Measurements from ENCODE around the gene NBDY. TPM values are rescaled to one million over a fixed set of nuclear protein-coding genes. Genes with fewer than 3 reads are reported as not detected.

NBDY gene
- polyA plus RNA-seq, 1 donor (not counting 4 experiments of a cell fraction or from before 2014, with no cell fraction given): 41.1 TPM

DNA sequence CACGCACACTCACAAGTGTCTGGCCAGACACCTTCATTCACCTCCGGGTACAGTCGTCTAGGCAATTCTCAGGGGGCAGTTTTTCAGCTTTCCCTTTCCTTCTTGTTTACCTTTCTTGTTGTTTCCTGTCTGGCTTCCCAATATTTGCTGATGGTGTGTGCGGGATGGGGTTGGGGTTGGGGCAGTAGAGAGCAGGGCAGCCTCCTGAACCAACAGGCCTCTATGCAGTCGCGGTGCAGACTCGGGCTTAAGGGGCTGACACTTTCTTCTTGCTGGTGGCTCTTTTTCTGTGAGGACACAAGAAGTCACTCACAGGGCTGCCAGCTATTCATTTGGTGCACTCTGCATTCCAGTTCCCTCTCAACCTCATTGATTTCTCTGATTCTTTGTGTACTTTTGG is 56.4 kb downstream of the NBDY start:
- H4K20me1 ChIP-seq (ENCODE audit: control insufficient read depth, extremely low read depth, insufficient read depth, low read length): no peaks in the 10 kb centered on the region
- H3K4me3 ChIP-seq (ENCODE audit: control insufficient read depth in 2 of 3, extremely low read depth in 1 of 3, insufficient read depth in 2 of 3, low read depth in 1 of 3, low read length in 3 of 3): no peak overlapping the region
- FAIRE-seq (no peak), DNase-seq (ENCODE audit: low read depth, low spot score) (no peak)
- H3K9me1 ChIP-seq (ENCODE audit: control insufficient read depth, extremely low read depth, insufficient read depth, low read length): no peaks in the 10 kb centered on the region
- no peaks in the 10 kb centered on the region for H3K27me3 ChIP-seq (ENCODE audit: control insufficient read depth, extremely low read depth, insufficient read depth, low read length)
- no peak overlapping the region for H3K4me2 ChIP-seq (ENCODE audit: control insufficient read depth, extremely low read depth, insufficient read depth, low read depth, low read length)
- H3K9ac ChIP-seq (ENCODE audit: control insufficient read depth, extremely low read depth, insufficient read depth, low read length): no peak overlapping the region
- TF ChIP-seq, protein P1, sequence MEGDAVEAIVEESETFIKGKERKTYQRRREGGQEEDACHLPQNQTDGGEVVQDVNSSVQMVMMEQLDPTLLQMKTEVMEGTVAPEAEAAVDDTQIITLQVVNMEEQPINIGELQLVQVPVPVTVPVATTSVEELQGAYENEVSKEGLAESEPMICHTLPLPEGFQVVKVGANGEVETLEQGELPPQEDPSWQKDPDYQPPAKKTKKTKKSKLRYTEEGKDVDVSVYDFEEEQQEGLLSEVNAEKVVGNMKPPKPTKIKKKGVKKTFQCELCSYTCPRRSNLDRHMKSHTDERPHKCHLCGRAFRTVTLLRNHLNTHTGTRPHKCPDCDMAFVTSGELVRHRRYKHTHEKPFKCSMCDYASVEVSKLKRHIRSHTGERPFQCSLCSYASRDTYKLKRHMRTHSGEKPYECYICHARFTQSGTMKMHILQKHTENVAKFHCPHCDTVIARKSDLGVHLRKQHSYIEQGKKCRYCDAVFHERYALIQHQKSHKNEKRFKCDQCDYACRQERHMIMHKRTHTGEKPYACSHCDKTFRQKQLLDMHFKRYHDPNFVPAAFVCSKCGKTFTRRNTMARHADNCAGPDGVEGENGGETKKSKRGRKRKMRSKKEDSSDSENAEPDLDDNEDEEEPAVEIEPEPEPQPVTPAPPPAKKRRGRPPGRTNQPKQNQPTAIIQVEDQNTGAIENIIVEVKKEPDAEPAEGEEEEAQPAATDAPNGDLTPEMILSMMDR (optimal IDR thresholded peaks at IDR 0.05 in 1 of 3, IDR thresholded peaks at IDR 0.05 in 1 of 3, conservative IDR thresholded peaks at IDR 0.05 in 1 of 3; ENCODE audit: extremely low read depth in 1 of 3, insufficient read depth in 2 of 3, low read length in 3 of 3): no peak
- TF ChIP-seq EZH2 (IDR thresholded peaks at IDR 0.05; ENCODE audit: low read length): no peak
- no peaks in the 10 kb centered on the region for H3K4me1 ChIP-seq (ENCODE audit: control insufficient read depth, extremely low read depth, insufficient read depth, low read length)
- dilution Hi-C loops (cut with MboI; ENCODE audit: extremely low pct_ligation_motif_present, low sequenced_read_pairs): no loop called here
- H2AFZ ChIP-seq (ENCODE audit: control insufficient read depth, low read length): no peak overlapping the region
- H3K36me3 ChIP-seq (ENCODE audit: control insufficient read depth in 2 of 2, extremely low read depth in 1 of 2, insufficient read depth in 2 of 2, low read length in 2 of 2): peaks cover 0 to 2% of the 10 kb centered on the region in 2 experiments
- no peaks in the 10 kb centered on the region for H3K9me3 ChIP-seq (ENCODE audit: control insufficient read depth, low read depth, low read length)
- no peak overlapping the region for H3K27ac ChIP-seq (ENCODE audit: control insufficient read depth, insufficient read depth, low read length)
- H3K79me2 ChIP-seq (ENCODE audit: control insufficient read depth, insufficient read depth, low read length): no peaks in the 10 kb centered on the region

- Histone ChIP-seq H3K27ac (ENCODE audit: control insufficient read depth, insufficient read depth, low read length) (no peak overlapping the region), H3K9ac (ENCODE audit: control insufficient read depth, extremely low read depth, insufficient read depth, low read length) (no peak overlapping the region), H2AFZ (ENCODE audit: control insufficient read depth, low read length) (no peak overlapping the region), H3K36me3 (ENCODE audit: control insufficient read depth in 2 of 2, extremely low read depth in 1 of 2, insufficient read depth in 2 of 2, low read length in 2 of 2) (peaks cover 0 to 2% of the 10 kb centered on the region in 2 experiments), H3K9me1 (ENCODE audit: control insufficient read depth, extremely low read depth, insufficient read depth, low read length) (no peaks in the 10 kb centered on the region), H3K4me2 (ENCODE audit: control insufficient read depth, extremely low read depth, insufficient read depth, low read depth, low read length) (no peak overlapping the region), H3K4me3 (ENCODE audit: control insufficient read depth in 2 of 3, extremely low read depth in 1 of 3, insufficient read depth in 2 of 3, low read depth in 1 of 3, low read length in 3 of 3) (no peak overlapping the region), H3K79me2 (ENCODE audit: control insufficient read depth, insufficient read depth, low read length) (no peaks in the 10 kb centered on the region), H3K9me3 (ENCODE audit: control insufficient read depth, low read depth, low read length) (no peaks in the 10 kb centered on the region), H3K27me3 (ENCODE audit: control insufficient read depth, extremely low read depth, insufficient read depth, low read length) (no peaks in the 10 kb centered on the region), H4K20me1 (ENCODE audit: control insufficient read depth, extremely low read depth, insufficient read depth, low read length) (no peaks in the 10 kb centered on the region), H3K4me1 (ENCODE audit: control insufficient read depth, extremely low read depth, insufficient read depth, low read length) (no peaks in the 10 kb centered on the region)
- TF ChIP-seq, protein P1 (optimal IDR thresholded peaks at IDR 0.05 in 1 of 3, IDR thresholded peaks at IDR 0.05 in 1 of 3, conservative IDR thresholded peaks at IDR 0.05 in 1 of 3; ENCODE audit: extremely low read depth in 1 of 3, insufficient read depth in 2 of 3, low read length in 3 of 3): no peak
- TF ChIP-seq EZH2 (IDR thresholded peaks at IDR 0.05; ENCODE audit: low read length): no peak
- dilution Hi-C loops (cut with MboI; ENCODE audit: extremely low pct_ligation_motif_present, low sequenced_read_pairs): no loop called here
- DNase-seq (ENCODE audit: low read depth, low spot score) (no peak), FAIRE-seq (no peak)
Observed at GRCh38 chrX:56786889-56787733, 58.1 kb downstream of the NBDY start.

Data from keratinocyte (primary cell).